GM18517 (cell line): ENCODE measurements around the gene MS4A6E.
"Not testable (repeated sequence)": the region's sequence is repeated elsewhere in the genome, so short reads cannot be mapped to it uniquely, and the experiment has no call there.

Experiments used
- ATAC-seq: cut with Tn5 transposase; IDR thresholded peaks from one replicate; pipeline ENCODE4 v1.9.1; 2021; ENCODE audit warnings: mild to moderate bottlenecking, moderate library complexity; ENCODE audit not compliant: unreplicated experiment

MS4A6E gene

GRCh38 chr11:60326955-60327354 lies at the start of gene MS4A6E:
MS4A6E (plus strand) TSS chr11:60327255; CDS start chr11:60334896, 7,641 bp downstream.
- ATAC-seq: no peak

- ATAC-seq: no peak
Measured at GRCh38 chr11:60280412-60280811, 46.6 kb upstream of the MS4A6E start, which contains the start of gene MS4A4A. MS4A4A (plus strand) TSS chr11:60280666; CDS start chr11:60280676, 10 bp downstream.

- ATAC-seq: no peak
Measured at GRCh38 chr11:60281485-60281884, 45.6 kb upstream of the MS4A6E start.

DNA sequence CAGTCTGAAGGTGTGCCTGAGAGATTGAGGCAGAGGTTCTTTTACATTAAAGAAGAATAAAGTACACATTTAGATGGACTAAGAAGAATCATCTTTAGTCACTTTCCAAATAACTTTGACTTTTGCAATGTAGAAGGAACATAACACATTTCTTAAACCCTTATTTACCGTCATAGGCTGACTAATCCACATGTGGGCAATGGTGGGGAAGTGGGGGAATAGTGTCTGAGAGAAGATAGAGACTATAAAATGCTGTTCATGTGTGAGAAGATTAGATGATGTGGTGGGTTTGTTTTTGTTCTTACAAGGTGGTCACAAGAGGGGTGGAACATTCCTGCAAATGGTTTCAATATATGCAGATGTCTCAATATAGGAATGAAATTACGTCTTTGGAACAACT lies 44.8 kb upstream of the MS4A6E start:
- no peak for ATAC-seq

DNA sequence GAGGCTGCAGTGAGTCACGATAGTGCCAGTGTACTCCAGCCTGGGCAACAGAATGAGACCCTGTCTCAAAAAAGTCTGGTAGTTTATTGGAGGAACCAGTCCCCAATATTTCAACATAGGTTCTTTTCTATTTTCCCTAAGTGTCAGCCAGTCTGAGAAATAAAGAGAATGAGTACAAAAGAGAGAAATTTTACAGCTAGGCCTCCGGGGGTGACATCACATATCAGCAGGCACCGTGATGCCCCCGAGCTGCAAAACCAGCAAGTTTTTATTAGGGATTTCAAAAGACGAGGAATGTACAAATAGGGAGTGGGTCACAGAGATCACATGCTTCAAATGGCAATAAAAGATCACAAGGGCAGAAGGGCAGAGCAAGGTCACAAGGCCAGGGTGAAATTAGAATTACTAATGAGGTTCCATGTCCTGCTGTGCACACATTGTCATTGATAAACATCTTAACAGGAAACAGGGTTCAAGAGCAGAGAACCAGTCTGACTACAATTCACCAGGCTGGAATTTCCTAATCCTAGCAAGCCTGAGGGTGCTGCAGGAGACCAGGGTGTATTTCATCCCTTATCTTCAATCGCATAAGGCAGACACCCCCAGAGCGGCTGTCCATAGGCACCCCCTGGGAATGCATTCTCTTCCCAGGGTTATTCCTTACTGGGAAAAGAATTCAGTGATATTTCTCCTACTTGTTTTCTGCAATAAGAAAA lies 41.5 kb upstream of the MS4A6E start:
- not testable (repeated sequence) for ATAC-seq

GRCh38 chr11:60288531-60288930 lies 38.5 kb upstream of the MS4A6E start:
- no peak for ATAC-seq

GRCh38 chr11:60292145-60292544 lies 34.9 kb upstream of the MS4A6E start:
- no peak for ATAC-seq

- ATAC-seq: no peak
Measured at GRCh38 chr11:60301178-60301577, 25.9 kb upstream of the MS4A6E start.

DNA sequence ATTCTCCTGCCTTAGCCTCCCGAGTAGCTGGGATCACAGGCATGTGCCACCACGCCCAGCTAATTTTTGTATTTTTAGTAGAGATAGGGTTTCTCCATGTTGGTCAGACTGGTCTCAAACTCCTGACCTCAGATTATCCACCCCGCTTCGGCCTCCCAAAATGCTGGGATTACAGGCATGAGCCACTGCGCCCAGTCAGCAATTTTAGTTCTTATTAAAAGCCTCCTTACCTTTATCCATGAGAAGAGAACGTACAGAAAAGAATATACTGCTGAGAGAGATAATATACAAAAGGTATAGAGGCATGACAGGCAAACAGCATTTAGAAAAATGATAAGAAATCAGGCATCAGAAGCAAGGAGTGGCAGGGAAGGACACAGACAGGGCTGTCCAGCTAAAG lies 25.2 kb upstream of the MS4A6E start:
- not testable (repeated sequence) for ATAC-seq

GRCh38 chr11:60303661-60304060 lies 23.4 kb upstream of the MS4A6E start:
- no peak for ATAC-seq

DNA sequence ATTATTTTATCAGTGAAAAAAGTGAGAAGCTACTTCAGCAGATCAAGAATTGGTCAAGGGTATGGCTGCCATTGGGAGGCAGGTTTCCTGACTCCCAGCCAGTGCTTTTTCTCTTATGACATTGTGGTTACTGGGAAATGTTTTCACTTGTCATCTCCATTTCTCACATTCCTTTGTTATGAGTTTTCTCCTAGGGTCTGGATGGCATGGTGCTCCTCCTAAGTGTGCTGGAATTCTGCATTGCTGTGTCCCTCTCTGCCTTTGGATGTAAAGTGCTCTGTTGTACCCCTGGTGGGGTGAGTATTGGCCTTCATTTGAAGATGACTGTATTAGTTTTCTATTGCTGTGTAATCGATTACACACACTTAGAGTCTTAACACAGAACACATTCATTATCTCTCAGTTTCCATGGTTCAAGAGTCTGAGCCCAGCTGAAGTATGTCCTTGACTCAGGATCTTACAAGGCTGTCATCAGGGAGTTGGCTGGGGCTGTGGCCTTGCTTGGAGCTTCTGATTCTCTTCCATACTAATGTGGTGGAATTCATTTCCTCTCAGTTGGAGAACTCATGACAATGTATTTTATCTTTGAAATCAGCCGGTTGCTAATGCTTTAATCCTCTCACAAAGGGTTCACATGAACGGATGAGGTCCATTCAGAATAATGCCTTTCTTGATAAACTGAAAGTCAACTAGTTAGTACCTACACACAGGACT lies 21.0 kb upstream of the MS4A6E start:
- ATAC-seq: no peak

DNA sequence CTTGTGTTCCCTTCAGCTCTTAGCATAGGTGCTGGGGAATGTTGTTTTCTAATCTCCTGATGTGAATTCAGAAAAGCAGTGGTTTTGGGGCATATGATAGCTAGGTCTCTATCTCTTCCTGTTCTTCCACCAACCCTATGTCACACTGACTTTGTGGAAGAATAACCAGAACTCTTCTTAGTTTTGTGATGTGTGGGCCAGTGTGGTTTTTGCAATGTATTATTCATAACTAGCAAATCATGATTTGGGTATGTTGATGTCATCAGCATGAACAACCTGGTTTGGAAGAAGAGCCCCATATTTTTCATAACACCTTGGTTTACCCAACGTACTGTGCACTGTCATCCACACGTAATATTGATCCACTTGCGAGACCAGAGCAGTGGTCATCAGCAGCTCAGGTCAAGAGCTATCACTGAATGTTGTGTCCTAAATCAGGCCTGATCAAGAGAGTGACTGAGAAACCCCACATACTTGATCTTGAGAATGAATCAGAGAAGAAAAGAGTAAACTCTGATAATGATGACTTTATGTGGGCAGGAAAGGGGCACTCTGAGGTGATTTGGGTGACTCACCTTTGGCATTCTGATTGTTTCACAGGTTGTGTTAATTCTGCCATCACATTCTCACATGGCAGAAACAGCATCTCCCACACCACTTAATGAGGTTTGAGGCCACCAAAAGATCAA lies 19.4 kb upstream of the MS4A6E start:
- no peak for ATAC-seq

DNA sequence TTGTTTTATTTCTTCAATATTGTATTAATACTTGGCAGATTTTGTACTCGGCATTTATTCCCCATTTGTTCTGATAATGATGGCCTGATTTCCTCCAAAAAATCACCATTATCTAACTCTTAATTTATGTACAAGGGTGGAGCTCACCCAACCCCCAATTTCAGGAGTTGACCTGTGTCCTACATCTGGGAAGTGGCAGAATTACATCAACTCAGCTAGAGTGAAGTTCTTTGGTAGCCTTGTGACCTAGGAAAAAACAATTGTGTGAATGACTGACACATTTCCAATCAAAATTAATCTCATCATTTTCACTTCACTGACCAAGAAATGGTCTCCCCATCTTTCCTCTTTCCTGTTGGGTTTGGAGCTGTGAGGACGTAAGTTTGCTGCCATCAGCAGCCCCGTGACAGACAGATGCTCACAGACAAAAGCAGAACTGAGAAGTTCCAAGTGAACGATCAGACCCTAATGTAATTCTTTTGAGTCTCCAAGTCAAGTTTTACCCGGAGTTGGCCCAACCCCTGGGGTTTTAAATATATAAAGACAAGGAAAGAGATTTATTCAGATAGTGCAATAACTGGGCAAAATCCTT lies 16.6 kb upstream of the MS4A6E start:
- peak; percentile 57 for ATAC-seq

GRCh38 chr11:60314635-60315321 lies 12.3 kb upstream of the MS4A6E start:
- ATAC-seq: no peak

DNA sequence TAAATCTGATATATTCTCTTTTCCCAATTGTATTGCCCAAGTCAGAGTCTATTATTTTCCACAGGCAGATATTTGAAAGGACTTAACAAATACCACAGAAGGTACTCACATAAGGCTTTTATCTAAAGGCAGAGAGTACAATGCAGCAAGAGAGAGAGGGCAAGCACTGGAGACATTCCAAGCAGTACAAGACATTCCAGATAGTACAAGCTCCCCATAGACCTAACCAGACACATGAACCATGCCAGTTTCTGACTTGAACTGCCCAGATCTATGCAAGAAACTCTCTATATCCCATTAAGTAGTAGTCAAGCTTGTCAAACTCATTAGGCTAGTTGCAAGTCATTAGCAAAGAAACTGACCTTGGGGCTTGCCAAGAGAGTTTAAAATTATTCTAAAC lies 11.2 kb upstream of the MS4A6E start:
- ATAC-seq: no peak

DNA sequence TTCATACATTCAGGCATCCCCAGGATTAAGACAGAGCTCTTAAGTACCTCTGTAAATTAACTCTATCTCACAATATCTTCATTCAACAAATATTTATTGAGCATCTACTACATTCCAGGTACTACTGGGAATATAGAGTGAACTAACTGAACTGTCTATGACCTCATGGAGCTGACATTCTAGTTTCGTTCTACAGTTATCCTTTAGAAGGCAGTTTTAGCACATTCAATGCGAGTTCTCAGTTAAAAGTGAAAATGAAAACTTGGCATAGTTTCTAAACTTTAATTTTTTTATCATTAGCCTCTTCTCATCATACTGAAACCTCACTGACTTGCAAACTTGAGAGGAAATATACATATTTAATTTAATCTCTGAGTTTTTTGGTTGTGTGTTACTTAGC lies 10.7 kb upstream of the MS4A6E start:
- ATAC-seq: no peak

- ATAC-seq: no peak
Measured at GRCh38 chr11:60318726-60319125, 8.3 kb upstream of the MS4A6E start.

DNA sequence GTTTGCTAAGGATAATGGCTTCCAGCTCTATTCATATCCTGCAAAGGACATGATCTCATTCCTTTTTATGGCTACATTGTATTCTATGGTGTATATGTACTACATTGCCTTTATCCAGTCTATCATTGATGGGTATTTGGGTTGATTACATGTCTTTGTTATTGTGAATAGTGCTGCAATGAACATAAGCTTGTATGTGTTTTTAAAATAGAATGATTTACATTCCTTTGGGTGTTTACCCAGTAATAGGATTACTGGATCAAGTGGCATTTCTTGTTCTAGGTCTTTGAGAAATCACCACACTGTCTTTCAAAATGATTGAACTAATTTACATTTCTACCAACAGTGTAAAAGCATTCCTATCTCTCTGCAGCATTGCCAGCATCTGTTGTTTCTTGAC lies 6.0 kb upstream of the MS4A6E start:
- ATAC-seq: no peak

DNA sequence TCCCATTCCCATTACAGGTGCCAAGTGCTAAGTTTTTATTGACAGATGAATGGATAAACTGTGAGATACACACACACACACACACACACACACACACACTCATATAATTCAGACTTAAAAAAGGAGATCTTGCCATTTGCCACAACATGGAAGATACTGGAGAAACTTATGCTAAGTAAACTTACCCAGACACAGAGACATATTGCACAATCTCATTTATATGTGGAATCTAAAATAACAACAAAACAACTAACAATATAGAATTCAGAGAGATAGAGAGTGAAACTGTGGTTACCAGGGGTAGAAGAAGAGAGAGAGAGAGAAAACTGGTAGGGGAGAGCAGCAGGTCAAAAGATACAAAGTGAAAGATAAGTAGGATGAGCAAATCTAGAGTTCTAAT lies 1.4 kb downstream of the MS4A6E start:
- ATAC-seq: no peak

- ATAC-seq: no peak
Measured at GRCh38 chr11:60332846-60333245, 5.8 kb downstream of the MS4A6E start.
